Measurements from ENCODE around the gene MVB12B.

- TF ChIP-seq EP300 (IDR thresholded peaks at IDR 0.05), result no peak
- no peak for TF ChIP-seq CTCF (IDR thresholded peaks at IDR 0.05)
- no peak for TF ChIP-seq POLR2A (IDR thresholded peaks at IDR 0.05)
Measured at GRCh38 chr9:126392662-126393371, 66.2 kb downstream of the MVB12B start.
